ENCODE data around the gene ENC1.

The ENC1 gene

DNA sequence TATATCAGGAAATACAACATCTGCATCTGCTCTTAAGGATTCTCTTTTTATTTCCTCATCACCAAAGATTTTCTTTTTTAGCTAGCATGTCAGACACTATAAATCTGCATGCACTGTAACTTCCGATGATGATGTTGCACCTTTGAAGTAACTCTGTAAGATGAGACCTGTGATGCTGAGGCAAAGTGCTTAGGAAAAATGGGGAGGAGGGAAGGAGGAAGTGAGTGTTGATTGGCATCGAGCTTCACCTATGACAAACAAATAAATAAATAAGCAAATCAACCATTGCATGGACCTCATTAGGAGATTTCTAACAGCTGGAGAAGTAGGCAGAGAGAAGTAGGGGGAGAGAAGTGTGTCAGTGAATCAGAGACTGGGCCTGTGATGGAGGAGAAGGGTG is 52.6 kb downstream of the ENC1 start:
- H3K27ac ChIP-seq (replicated peaks), result no peak overlapping the region
- no peak overlapping the region for H3K4me3 ChIP-seq (replicated peaks; ENCODE audit: insufficient read depth, low read length)
- TF ChIP-seq GABPA (IDR thresholded peaks at IDR 0.05; ENCODE audit: low read depth) (no peak), SPI1 (IDR thresholded peaks at IDR 0.05; ENCODE audit: borderline replicate concordance, low read depth) (no peak), POLR2AphosphoS5 (IDR thresholded peaks at IDR 0.05; ENCODE audit: low read depth) (no peak)
- TF ChIP-seq, protein P1, sequence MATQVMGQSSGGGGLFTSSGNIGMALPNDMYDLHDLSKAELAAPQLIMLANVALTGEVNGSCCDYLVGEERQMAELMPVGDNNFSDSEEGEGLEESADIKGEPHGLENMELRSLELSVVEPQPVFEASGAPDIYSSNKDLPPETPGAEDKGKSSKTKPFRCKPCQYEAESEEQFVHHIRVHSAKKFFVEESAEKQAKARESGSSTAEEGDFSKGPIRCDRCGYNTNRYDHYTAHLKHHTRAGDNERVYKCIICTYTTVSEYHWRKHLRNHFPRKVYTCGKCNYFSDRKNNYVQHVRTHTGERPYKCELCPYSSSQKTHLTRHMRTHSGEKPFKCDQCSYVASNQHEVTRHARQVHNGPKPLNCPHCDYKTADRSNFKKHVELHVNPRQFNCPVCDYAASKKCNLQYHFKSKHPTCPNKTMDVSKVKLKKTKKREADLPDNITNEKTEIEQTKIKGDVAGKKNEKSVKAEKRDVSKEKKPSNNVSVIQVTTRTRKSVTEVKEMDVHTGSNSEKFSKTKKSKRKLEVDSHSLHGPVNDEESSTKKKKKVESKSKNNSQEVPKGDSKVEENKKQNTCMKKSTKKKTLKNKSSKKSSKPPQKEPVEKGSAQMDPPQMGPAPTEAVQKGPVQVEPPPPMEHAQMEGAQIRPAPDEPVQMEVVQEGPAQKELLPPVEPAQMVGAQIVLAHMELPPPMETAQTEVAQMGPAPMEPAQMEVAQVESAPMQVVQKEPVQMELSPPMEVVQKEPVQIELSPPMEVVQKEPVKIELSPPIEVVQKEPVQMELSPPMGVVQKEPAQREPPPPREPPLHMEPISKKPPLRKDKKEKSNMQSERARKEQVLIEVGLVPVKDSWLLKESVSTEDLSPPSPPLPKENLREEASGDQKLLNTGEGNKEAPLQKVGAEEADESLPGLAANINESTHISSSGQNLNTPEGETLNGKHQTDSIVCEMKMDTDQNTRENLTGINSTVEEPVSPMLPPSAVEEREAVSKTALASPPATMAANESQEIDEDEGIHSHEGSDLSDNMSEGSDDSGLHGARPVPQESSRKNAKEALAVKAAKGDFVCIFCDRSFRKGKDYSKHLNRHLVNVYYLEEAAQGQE (IDR thresholded peaks at IDR 0.05; ENCODE audit: insufficient replicate concordance, low read depth), result no peak
- TF ChIP-seq, protein P2, sequence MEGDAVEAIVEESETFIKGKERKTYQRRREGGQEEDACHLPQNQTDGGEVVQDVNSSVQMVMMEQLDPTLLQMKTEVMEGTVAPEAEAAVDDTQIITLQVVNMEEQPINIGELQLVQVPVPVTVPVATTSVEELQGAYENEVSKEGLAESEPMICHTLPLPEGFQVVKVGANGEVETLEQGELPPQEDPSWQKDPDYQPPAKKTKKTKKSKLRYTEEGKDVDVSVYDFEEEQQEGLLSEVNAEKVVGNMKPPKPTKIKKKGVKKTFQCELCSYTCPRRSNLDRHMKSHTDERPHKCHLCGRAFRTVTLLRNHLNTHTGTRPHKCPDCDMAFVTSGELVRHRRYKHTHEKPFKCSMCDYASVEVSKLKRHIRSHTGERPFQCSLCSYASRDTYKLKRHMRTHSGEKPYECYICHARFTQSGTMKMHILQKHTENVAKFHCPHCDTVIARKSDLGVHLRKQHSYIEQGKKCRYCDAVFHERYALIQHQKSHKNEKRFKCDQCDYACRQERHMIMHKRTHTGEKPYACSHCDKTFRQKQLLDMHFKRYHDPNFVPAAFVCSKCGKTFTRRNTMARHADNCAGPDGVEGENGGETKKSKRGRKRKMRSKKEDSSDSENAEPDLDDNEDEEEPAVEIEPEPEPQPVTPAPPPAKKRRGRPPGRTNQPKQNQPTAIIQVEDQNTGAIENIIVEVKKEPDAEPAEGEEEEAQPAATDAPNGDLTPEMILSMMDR (IDR thresholded peaks at IDR 0.05; ENCODE audit: insufficient read depth, low read length), result no peak
- DNase-seq (ENCODE audit: low read depth in 1 of 2, low spot score in 1 of 2), result no peak
- no peaks in the 10 kb centered on the region for H3K27me3 ChIP-seq (ENCODE audit: insufficient read depth, poor library complexity, severe bottlenecking)

DNA sequence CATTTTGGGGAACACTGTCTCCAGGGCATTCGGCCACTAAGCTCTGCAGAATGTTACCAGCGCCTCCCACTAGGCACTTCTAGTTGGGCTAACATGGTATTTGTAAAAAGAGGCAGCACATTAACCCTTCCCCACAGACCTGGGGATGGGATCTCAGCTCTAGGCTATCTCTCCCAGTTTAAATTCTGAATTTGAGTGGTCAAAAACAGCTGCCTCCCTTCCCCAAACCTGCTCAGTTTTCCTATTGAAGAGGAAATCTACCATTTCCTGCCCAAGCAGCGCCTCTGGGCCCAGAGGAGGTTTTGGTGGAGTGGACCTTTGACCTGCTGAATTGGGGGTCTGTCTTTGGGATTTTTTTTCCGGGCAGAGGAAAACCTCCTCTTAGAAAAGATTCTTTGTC is 53.2 kb downstream of the ENC1 start:
- no peak overlapping the region for H3K4me3 ChIP-seq (replicated peaks; ENCODE audit: insufficient read depth, low read length)
- DNase-seq (ENCODE audit: low read depth in 1 of 2, low spot score in 1 of 2), result no peak
- no peak overlapping the region for H3K27ac ChIP-seq (replicated peaks)
- TF ChIP-seq, protein P2 (IDR thresholded peaks at IDR 0.05; ENCODE audit: insufficient read depth, low read length), result no peak
- TF ChIP-seq GABPA (IDR thresholded peaks at IDR 0.05; ENCODE audit: low read depth) (no peak), SPI1 (IDR thresholded peaks at IDR 0.05; ENCODE audit: borderline replicate concordance, low read depth) (no peak), POLR2AphosphoS5 (IDR thresholded peaks at IDR 0.05; ENCODE audit: low read depth) (no peak)
- TF ChIP-seq, protein P1 (IDR thresholded peaks at IDR 0.05; ENCODE audit: insufficient replicate concordance, low read depth), result no peak
- H3K27me3 ChIP-seq (ENCODE audit: insufficient read depth, poor library complexity, severe bottlenecking), result no peaks in the 10 kb centered on the region

DNA sequence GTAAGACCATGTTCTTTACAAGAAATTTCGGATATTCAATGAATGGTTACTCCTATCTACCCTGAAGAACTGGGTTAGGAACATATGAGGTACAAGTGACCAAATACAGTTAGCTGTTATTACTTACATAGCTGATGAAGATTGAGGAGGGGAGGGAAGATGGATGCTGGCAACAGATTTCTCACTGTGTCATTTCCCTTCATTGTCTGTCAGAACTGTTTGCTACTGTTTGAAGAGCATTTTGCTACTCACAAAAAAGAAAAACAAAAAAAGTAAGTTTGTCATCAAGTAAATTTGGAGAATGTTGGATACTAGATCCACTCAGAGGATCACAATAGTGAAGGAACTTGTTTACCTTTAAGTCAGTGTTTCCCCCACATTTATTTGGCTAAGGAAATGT is 53.7 kb downstream of the ENC1 start:
- DNase-seq (ENCODE audit: low read depth in 1 of 2, low spot score in 1 of 2), result no peak
- TF ChIP-seq POLR2AphosphoS5 (IDR thresholded peaks at IDR 0.05; ENCODE audit: low read depth), result no peak
- TF ChIP-seq, protein P1 (IDR thresholded peaks at IDR 0.05; ENCODE audit: insufficient replicate concordance, low read depth), result no peak
- TF ChIP-seq GABPA (IDR thresholded peaks at IDR 0.05; ENCODE audit: low read depth), result no peak
- no peak for TF ChIP-seq SPI1 (IDR thresholded peaks at IDR 0.05; ENCODE audit: borderline replicate concordance, low read depth)
- TF ChIP-seq, protein P2 (IDR thresholded peaks at IDR 0.05; ENCODE audit: insufficient read depth, low read length), result no peak
- Histone ChIP-seq H3K27ac (replicated peaks) (no peak overlapping the region), H3K4me3 (replicated peaks; ENCODE audit: insufficient read depth, low read length) (no peak overlapping the region), H3K27me3 (ENCODE audit: insufficient read depth, poor library complexity, severe bottlenecking) (no peaks in the 10 kb centered on the region)
